Small intestine (tissue), 7 donors: ENCODE data around the gene GRB2. TPM values are rescaled to one million over a fixed set of nuclear protein-coding genes. Genes with fewer than 3 reads are reported as not detected.
"Not testable (repeated sequence)": the region's sequence is repeated elsewhere in the genome, so short reads cannot be mapped to it uniquely, and the experiment has no call there.

Source experiments
- DNase-seq, 2 donors: peaks; one replicate each; pipeline versions ENCODE4 v3.0.0 to v3.0.0-alpha.2; 2013
- FAIRE-seq: peaks from 2 replicates; lab custom pipeline; 2012; peaks lifted over from hg19 to GRCh38; lab: Jason Lieb, UNC
- H3K27ac ChIP-seq, 3 donors: one replicate each; pipeline ENCODE4 v1.5.1; 2013; ENCODE audit warnings: low read length in 2 of 3, mild to moderate bottlenecking in 2 of 3, control low read depth in 1 of 3, inconsistent platforms in 1 of 3, low read depth in 1 of 3, moderate library complexity in 1 of 3
- H3K27me3 ChIP-seq, 3 donors: one replicate each; pipeline ENCODE4 v1.6.1; 2013; ENCODE audit warnings: low read length in 3 of 3, inconsistent platforms in 1 of 3; ENCODE audit not compliant: control insufficient read depth in 3 of 3, insufficient read depth in 3 of 3
- H3K36me3 ChIP-seq, 3 donors: one replicate each; pipeline ENCODE4 v1.6.1; 2013; ENCODE audit warnings: low read length in 3 of 3, inconsistent platforms in 1 of 3, low read depth in 1 of 3, mild to moderate bottlenecking in 1 of 3, moderate library complexity in 1 of 3; ENCODE audit not compliant: control insufficient read depth in 3 of 3, insufficient read depth in 2 of 3
- H3K4me1 ChIP-seq, 3 donors: one replicate each; pipeline ENCODE4 v1.6.1; 2013; ENCODE audit warnings: low read length in 2 of 3, inconsistent platforms in 1 of 3, low read depth in 1 of 3, mild to moderate bottlenecking in 1 of 3, moderate library complexity in 1 of 3; ENCODE audit not compliant: control insufficient read depth in 3 of 3, insufficient read depth in 2 of 3
- H3K4me3 ChIP-seq, 3 donors: one replicate each; pipeline ENCODE4 v1.5.1; 2013; ENCODE audit warnings: low read length in 3 of 3, control low read depth in 1 of 3, inconsistent platforms in 1 of 3, low read depth in 1 of 3, mild to moderate bottlenecking in 1 of 3, moderate library complexity in 1 of 3
- H3K9me3 ChIP-seq, 2 donors: one replicate each; pipeline ENCODE4 v1.6.1; 2013; ENCODE audit warnings: low read depth in 1 of 2, low read length in 1 of 2; ENCODE audit not compliant: control insufficient read depth in 2 of 2, insufficient read depth in 1 of 2
- WGBS, 3 donors: extraction: QIAGEN DNeasy Blood & Tissue Kit; methylation state at CpG; one replicate each; pipeline ENCODE4 v1.1.7; 2013; 5-methylcytosine and 5-hydroxymethylcytosine counted together
- polyA plus RNA-seq, 4 donors: library from polyadenylated mRNA; stranded (reverse) in 3 of 4; unstranded in 1 of 4; fragments of 200-250 nt in 3 of 4; fragments of 120-200 nt in 1 of 4; gene quantifications; one replicate each; pipeline versions ENCODE4 v1.2.1 to v1.2.3, GENCODE V29; 2013
- donor health status: healthy with polysubstance abuse.
- donor health status: control.
- donor health status: control.
- donor health status: Bipolar disorder and iron deficiency.
- donor health status: healthy.

Gene GRB2
- polyA plus RNA-seq, 4 donors, result 65.6 to 73.5 (median 68.0) TPM

DNA sequence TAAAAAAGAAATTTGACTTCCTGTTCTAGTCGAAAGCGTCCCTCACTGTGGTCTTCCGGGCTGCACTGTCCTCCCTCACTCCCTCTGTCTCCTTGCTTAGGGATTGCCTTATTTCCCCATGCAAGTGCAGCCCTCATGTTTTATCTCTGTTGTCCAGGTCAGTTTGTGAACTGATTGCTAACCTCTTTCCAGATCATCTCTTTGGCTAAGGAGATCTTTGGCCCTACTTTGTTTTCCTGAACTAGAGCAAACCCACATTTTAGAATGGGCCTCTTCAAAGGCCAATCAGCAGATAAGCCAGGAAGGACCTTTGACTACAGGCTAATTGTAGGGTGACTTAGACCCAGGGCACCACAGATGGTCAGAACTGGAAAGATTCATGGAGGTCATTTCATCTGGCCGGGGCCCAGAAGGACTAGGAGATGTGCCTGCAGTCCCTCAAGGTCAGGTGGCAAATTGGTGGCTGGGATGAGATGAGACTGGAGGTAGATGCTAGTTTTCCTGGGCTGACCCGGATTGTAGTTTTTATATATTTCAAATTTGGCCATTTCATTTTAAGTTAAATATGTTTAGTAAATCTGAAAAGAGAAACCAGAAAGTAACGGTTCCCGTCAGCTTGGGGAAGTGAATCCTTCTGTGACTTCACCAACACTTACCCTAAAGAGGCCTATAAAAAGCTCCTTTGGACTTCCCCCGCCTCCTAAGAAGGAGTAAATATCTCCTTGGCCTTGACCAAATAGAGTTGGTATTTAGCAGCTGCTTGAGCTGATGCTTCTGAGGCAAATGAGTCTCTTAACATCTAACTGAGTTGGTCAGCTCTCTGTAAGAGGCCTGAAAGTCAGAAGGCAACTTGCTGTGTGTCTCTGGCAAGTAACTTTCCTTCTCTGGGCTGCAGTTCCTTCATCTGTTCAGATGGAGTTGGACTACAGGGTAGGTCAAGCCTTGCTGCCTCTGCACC lies 110.0 kb downstream of the GRB2 start:
- WGBS, 3 donors, result 61 to 72% (median 63%) methylated on average over 8 of the region's 8 CpGs
- no peaks in the 10 kb centered on the region for H3K36me3 ChIP-seq
- DNase-seq (peak in 1 of 2 donors; percentile 40), FAIRE-seq (no peak)
- H3K9me3 ChIP-seq, result no peaks in the 10 kb centered on the region
- H3K27ac ChIP-seq, result peak overlapping the region in 2 of 3 donors; percentile 27 to 76
- H3K4me1 ChIP-seq, result peaks cover 0 to 10% (median 0%) of the 10 kb centered on the region in 3 donors
- H3K27me3 ChIP-seq, result no peaks in the 10 kb centered on the region
- H3K4me3 ChIP-seq, result no peak overlapping the region

DNA sequence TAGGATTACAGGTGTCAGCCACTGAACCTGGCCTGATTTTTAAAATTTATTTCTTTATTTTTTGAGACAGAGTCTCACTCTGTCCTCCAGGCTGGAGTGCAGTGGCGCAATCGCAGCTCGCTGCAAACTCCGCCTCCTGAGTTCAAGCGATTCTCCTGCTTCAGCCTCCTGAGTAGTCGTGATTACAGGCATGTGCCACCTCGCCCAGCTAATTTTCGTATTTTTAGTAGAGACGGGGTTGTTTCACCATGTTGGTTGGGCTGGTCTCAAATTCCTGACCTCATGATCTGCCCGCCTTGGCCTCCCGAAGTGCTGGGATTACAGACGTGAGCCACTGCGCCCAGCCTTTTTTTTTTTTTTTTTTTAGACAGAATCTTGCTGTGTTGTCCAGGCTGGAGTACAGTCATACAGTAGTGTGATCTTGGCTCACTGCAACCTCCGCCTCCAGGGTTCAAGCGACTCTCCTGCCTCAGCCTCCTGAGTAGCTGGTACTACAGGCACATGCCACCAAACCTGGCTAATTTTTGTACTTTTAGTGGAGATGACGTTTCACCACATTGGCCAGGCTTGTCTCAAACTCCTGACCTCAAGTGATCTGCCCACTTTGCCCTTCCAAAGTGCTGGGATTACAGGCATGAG lies 112.5 kb downstream of the GRB2 start:
- DNase-seq, H3K27ac ChIP-seq, FAIRE-seq, H3K36me3 ChIP-seq, H3K27me3 ChIP-seq, H3K9me3 ChIP-seq, H3K4me3 ChIP-seq: not testable (repeated sequence)
- H3K4me1 ChIP-seq, result peaks cover 0 to 15% (median 0%) of the 10 kb centered on the region in 3 donors
- WGBS, 3 donors, result 79 to 85% (median 83%) methylated on average over 16 of the region's 16 CpGs

DNA sequence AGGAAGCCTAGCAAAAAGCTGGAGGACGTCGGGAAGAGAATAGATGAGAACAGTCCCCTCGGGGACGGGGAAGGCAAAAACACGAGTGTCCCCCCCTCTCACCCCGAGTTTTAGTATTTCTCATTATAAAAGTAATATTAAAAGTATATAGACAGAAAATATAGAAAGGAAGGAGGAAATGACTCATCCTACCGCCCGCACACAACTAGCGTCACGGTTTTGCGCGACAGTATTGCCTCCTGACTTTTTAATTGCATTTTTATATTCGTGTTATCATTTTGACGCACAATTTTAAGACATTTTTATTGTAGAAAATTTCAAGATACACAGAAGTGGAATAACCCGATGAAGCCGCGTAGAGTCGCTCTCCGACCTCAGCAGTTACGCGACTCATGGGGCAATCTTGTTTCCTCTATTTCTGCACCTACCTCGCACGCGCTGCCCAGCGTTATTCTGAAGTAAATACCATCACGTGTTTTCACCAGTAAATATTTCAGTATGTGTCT lies 115.6 kb downstream of the GRB2 start:
- DNase-seq, result peak; percentile 70 to 76
- Histone ChIP-seq H3K9me3 (no peaks in the 10 kb centered on the region), H3K4me3 (peak overlapping the region; percentile 35 to 59 (median 54)), H3K4me1 (peaks cover 0 to 4% (median 0%) of the 10 kb centered on the region in 3 donors), H3K27me3 (no peaks in the 10 kb centered on the region), H3K27ac (peak overlapping the region; percentile 71 to 100 (median 88)), H3K36me3 (peaks cover 0 to 18% (median 4%) of the 10 kb centered on the region in 3 donors)
- 1 to 3% (median 2%) methylated on average over 26 of the region's 26 CpGs for WGBS, 3 donors
- FAIRE-seq, result no peak

DNA sequence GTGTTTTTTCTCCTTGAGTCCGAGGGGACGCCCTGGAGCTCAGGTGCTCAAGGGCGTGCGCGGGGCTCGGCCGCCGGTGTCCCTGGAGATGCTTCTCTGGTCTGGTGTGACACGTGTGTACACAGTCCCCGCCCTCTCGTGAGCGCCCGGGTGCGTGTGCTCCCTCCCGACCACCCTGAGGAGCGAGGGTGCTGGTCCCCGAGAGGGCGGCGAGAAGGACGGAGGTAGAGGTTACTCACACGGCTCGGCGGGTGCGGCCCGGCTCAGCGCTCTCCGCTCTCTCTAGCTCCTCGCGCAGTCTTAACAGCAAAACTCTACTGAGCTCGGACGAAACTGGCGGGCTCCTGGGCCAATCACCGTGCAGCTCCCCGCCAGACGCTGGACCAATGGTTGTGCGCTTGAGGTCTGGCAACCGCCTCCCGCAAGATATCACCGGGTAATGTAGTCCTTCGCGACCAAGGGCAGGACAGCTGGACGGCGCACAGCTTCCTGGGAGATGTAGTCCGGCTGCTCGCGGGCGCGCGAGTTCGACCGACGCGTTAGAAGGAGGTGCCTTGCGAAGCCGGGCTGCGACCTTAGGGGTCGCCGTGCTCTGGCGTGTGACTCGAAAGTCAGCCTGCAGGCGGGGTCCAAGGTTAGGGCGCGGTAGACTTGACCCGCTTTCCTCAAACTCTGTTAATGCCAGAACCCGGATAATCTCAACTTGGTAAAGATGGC lies 116.2 kb downstream of the GRB2 start, which contains the start of gene SLC25A19:
Gene SLC25A19, minus strand, starts transcription at position 319 of the 717 bp plus-strand sequence. CDS start 2,669 bp downstream, outside the sequence.
- no peak for FAIRE-seq
- H3K27ac ChIP-seq, result peak within 1 kb of the TSS; percentile 75 to 100 (median 88)

DNA sequence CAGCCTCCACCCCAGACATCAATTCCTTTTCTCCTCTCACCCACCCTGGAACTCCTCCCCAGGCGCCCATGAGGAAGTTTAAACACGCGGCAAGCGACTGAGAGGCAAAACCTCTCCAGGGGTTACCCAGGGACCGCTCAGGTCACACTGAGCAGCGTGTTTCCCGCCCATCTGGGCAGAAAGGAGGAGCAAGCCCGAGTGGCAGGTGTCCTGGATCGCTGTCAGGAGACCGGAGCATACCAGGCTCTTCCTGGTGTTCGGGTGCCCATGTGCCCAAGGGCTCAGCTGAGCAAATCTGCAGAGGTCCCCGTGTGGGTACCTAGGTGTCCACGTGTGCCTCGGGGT lies 116.7 kb downstream of the GRB2 start:
- Histone ChIP-seq H3K27me3 (no peaks in the 10 kb centered on the region), H3K36me3 (peaks cover 0 to 21% (median 4%) of the 10 kb centered on the region in 3 donors), H3K27ac (peak overlapping the region; percentile 61 to 100 (median 75)), H3K4me3 (peak overlapping the region; percentile 51 to 75 (median 59)), H3K9me3 (no peaks in the 10 kb centered on the region), H3K4me1 (peaks cover 0 to 4% (median 0%) of the 10 kb centered on the region in 3 donors)
- FAIRE-seq (no peak), DNase-seq (no peak)
- WGBS, 3 donors, result 0% methylated on average over 14 of the region's 14 CpGs

More for the DNA sequence above, 116.2 kb downstream of the GRB2 start, which contains the start of gene SLC25A19:
- no peaks in the 10 kb centered on the region for H3K27me3 ChIP-seq
- H3K36me3 ChIP-seq, result peaks cover 0 to 21% (median 4%) of the 10 kb centered on the region in 3 donors
- no peaks in the 10 kb centered on the region for H3K9me3 ChIP-seq
- peak within 1 kb of the TSS; percentile 54 to 75 (median 59) for H3K4me3 ChIP-seq
- 0% methylated on average over 60 to 65 of the region's 65 CpGs for WGBS, 3 donors
- peaks cover 0 to 4% (median 0%) of the 10 kb centered on the region in 3 donors for H3K4me1 ChIP-seq
- DNase-seq, result peak; percentile 99

DNA sequence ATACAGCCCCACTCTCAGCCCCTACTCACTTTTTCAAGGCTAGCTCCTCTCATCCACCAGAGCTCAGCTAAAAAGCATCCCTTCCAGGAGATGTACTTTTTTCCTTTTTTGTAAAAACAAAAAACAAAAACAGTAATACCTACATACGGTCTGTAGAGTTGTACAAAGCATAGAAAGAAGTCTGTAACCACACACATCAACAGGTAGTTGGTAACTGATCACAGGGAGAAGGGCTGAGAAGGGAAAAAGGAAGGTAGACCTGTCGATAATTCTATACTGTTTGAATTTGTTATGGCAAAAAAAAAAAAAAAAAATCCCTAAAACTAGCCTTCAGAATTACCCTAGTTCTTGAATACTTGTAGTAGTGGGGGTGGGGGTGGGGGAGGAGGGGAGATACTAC lies 117.1 kb downstream of the GRB2 start:
- 0 to 24% (median 3%) methylated on average over 2 of the region's 2 CpGs for WGBS, 3 donors
- Histone ChIP-seq H3K4me3 (peak overlapping the region; percentile 51 to 75 (median 59)), H3K27ac (peak overlapping the region in 1 of 3 donors; percentile 75), H3K9me3 (no peaks in the 10 kb centered on the region), H3K27me3 (no peaks in the 10 kb centered on the region), H3K4me1 (peaks cover 0 to 4% (median 0%) of the 10 kb centered on the region in 3 donors), H3K36me3 (peaks cover 0 to 24% (median 5%) of the 10 kb centered on the region in 3 donors)
- FAIRE-seq (no peak), DNase-seq (no peak)

DNA sequence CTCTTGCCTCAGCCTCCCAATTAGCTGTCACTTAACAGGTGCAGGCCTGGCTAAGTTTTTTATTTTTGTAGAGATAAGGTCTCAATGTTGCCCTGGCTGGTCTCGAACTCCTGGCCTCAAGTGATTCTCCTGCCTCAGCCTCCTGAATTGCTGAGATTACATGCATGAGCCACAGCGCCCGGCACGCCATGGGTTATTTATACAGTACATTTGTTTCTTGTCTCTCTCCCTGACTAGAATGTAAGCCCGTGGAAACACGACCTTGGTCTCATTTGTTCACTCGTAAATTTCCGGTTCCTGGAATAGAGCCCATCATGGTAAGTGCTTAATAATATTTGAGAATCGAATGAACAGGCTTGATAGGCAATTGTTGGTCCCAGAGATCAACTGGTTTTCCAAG lies 118.3 kb downstream of the GRB2 start:
- FAIRE-seq (no peak), DNase-seq (no peak)
- Histone ChIP-seq H3K4me3 (no peak overlapping the region), H3K27ac (no peak overlapping the region), H3K36me3 (peaks cover 0 to 30% (median 7%) of the 10 kb centered on the region in 3 donors), H3K27me3 (no peaks in the 10 kb centered on the region), H3K9me3 (no peaks in the 10 kb centered on the region), H3K4me1 (peaks cover 0 to 4% (median 0%) of the 10 kb centered on the region in 3 donors)
- 64 to 77% (median 67%) methylated on average over 9 of the region's 9 CpGs for whole genome bisulfite sequencing, 3 donors
